HG03095 (cell line): ENCODE results near the gene ADGRV1.
"Not testable (repeated sequence)": the region's sequence is repeated elsewhere in the genome, so short reads cannot be mapped to it uniquely, and the experiment has no call there.

ENCODE experiments used
- ATAC-seq: cut with Tn5 transposase; IDR thresholded peaks from one replicate; pipeline ENCODE4 v1.9.1; 2021; ENCODE audit warnings: moderate library complexity; ENCODE audit not compliant: unreplicated experiment

The ADGRV1 gene

GRCh38 chr5:90645024-90645610 is 86.5 kb downstream of the ADGRV1 start:
- no peak for ATAC-seq

GRCh38 chr5:90650767-90651166 is 92.2 kb downstream of the ADGRV1 start:
- ATAC-seq: no peak

GRCh38 chr5:90654215-90654614 is 95.6 kb downstream of the ADGRV1 start:
- ATAC-seq: no peak

- no peak for ATAC-seq
These were observed 96.8 kb downstream of the ADGRV1 start for GRCh38 chr5:90655423-90655822.

- no peak for ATAC-seq
These were observed 98.4 kb downstream of the ADGRV1 start for GRCh38 chr5:90657030-90657429.

- no peak for ATAC-seq
These were observed 99.2 kb downstream of the ADGRV1 start for GRCh38 chr5:90657788-90658187.

- no peak for ATAC-seq
These were observed 100.0 kb downstream of the ADGRV1 start for GRCh38 chr5:90658620-90659019.

GRCh38 chr5:90668079-90668565 is 109.5 kb downstream of the ADGRV1 start:
- not testable (repeated sequence) for ATAC-seq

- no peak for ATAC-seq
These were observed 116.6 kb downstream of the ADGRV1 start for GRCh38 chr5:90675222-90675621.

GRCh38 chr5:90680921-90681563 is 122.4 kb downstream of the ADGRV1 start:
- no peak for ATAC-seq

GRCh38 chr5:90682278-90682677 is 123.7 kb downstream of the ADGRV1 start:
- ATAC-seq: no peak

GRCh38 chr5:90685425-90686022 is 126.9 kb downstream of the ADGRV1 start:
- ATAC-seq: no peak

- ATAC-seq: not testable (repeated sequence)
These were observed 127.8 kb downstream of the ADGRV1 start for GRCh38 chr5:90686363-90686762.

GRCh38 chr5:90687458-90687857 is 128.9 kb downstream of the ADGRV1 start:
- not testable (repeated sequence) for ATAC-seq

- ATAC-seq: no peak
These were observed 130.5 kb downstream of the ADGRV1 start for GRCh38 chr5:90689064-90689463.

- ATAC-seq: no peak
These were observed 131.7 kb downstream of the ADGRV1 start for GRCh38 chr5:90690307-90690706.

- ATAC-seq: no peak
These were observed 132.9 kb downstream of the ADGRV1 start for GRCh38 chr5:90691533-90691932.

GRCh38 chr5:90696153-90696552 is 137.6 kb downstream of the ADGRV1 start:
- ATAC-seq: no peak

- no peak for ATAC-seq
These were observed 141.7 kb downstream of the ADGRV1 start for GRCh38 chr5:90700299-90700698.

GRCh38 chr5:90703932-90704331 is 145.3 kb downstream of the ADGRV1 start:
- ATAC-seq: no peak

GRCh38 chr5:90707698-90708097 is 149.1 kb downstream of the ADGRV1 start:
- no peak for ATAC-seq
